ENCODE data around the gene CPEB3. TPM values are rescaled to one million over a fixed set of nuclear protein-coding genes. Genes with fewer than 3 reads are reported as not detected.

Gene CPEB3
- polyA plus RNA-seq, 2 of the 4 experiments (the other 2 are of a cell fraction) = 0.37 to 0.41 TPM

DNA sequence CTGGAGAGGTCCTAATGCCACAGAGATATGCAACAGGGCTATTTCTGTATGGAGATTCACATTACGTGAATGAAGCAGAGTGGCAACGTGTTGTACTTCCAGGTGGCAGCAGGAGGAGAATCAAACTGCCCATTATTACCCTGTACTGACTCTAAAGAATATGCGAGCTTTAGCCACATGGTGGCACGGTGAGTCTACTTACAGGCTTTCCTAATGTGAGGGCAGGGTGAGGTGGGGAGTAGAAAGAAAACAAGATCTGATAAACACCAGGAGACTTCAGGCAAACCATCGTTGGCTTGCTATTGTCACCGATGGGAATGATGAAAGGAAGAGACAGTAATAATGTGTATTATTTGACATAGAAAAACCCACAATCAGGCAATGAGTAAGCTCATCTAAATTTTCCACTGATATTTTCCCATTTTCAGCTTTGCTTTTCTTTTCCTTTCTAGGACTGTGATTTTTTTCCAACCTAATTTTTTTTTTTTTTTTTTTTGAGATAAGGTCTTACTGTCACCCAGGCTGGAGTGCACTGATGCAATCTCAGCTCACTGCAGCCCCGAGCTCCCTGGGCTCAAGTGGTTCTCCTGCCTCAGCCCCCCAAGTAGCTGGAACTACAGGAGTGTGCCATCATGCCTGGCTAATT, 203.0 kb downstream of the CPEB3 start:
- no peak overlapping the region for H3K4me3 ChIP-seq
- 6% methylated on average over 7 of the region's 7 CpGs for WGBS (ENCODE audit: missing lambda C conversion rate)
- DNase-seq (ENCODE audit: low read depth in 1 of 2, low spot score in 1 of 2) (peak; percentile 83 to 86), FAIRE-seq (peak; percentile 99), ATAC-seq (peak; percentile 100)
- peak overlapping the region; percentile 31 for H3K4me2 ChIP-seq
- TF ChIP-seq ESRRA (IDR thresholded peaks at IDR 0.05; ENCODE audit: borderline replicate concordance, low read length) (no peak), POLR2A (IDR thresholded peaks at IDR 0.05; ENCODE audit: low read length) (no peak), BHLHE40 (IDR thresholded peaks at IDR 0.05; ENCODE audit: low read depth, low read length) (no peak), SMC3 (IDR thresholded peaks at IDR 0.05) (peak; percentile 95), RAD21 (conservative IDR thresholded peaks at IDR 0.05 in 1 of 2, IDR thresholded peaks at IDR 0.05 in 1 of 2) (peak; percentile 97), MAZ (IDR thresholded peaks at IDR 0.05; ENCODE audit: borderline replicate concordance, low read depth, low read length) (0 out of 2 replicates have a peak, but pooled peaks have one; percentile 9)
- TF ChIP-seq, protein P1, sequence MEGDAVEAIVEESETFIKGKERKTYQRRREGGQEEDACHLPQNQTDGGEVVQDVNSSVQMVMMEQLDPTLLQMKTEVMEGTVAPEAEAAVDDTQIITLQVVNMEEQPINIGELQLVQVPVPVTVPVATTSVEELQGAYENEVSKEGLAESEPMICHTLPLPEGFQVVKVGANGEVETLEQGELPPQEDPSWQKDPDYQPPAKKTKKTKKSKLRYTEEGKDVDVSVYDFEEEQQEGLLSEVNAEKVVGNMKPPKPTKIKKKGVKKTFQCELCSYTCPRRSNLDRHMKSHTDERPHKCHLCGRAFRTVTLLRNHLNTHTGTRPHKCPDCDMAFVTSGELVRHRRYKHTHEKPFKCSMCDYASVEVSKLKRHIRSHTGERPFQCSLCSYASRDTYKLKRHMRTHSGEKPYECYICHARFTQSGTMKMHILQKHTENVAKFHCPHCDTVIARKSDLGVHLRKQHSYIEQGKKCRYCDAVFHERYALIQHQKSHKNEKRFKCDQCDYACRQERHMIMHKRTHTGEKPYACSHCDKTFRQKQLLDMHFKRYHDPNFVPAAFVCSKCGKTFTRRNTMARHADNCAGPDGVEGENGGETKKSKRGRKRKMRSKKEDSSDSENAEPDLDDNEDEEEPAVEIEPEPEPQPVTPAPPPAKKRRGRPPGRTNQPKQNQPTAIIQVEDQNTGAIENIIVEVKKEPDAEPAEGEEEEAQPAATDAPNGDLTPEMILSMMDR (IDR thresholded peaks at IDR 0.05) = peak; percentile 94
- POLR2A ChIA-PET = interaction anchor here (1.2 kb wide), 1 partner anchor 203 kb away, joined by 8 read pairs; the partner anchor contains the start of genes CPEB3 and MARCHF5
- no peaks in the 10 kb centered on the region for H3K9me3 ChIP-seq
- CTCF ChIA-PET = interaction anchor here (0.6 to 5.9 kb wide), 50 partner anchors 10 to 665 kb away, joined by 3 to 84 read pairs (median 4); partner anchors contain the start of genes CPEB3 and MARCHF5
- peak overlapping the region in 1 of 2 experiments; percentile 30; a peak in 1 of 6 replicates for H3K27ac ChIP-seq
- peaks cover 4% of the 10 kb centered on the region; the same call in 1 of the 3 replicates for H3K4me1 ChIP-seq

DNA sequence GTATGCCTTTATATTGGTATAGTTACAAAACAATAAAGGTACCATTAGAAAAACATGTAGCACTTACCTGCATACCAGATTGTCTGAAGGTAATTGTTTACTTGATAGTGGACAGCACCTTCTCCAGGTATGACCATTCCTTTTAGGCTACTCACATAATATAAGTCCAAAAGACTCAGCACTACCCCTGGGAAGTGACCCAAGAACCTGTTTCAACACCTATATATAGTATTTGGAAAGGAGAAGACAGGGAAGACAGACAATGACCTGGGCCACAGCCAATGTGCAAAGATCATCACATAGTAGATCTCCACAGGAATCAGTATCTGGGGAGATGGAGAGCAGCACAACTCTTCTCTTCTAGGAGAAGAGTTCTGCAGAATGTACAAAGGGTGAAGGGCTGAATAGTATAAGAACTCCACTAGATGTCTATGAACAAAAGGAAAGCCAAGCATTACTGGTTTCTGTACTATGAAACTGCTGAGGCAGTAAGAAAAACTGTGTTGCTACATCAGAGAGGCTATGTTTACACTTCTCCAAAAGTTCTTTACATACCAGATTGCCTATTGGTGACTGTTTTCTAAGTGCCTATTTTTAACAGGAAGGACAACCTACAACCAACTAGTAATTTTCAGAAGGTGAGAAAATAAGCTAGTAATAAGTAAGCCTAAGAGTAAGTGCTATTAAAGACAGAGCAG, 208.1 kb downstream of the CPEB3 start:
- no peak for FAIRE-seq
- H3K4me3 ChIP-seq = no peak overlapping the region
- no peak overlapping the region for H3K27ac ChIP-seq
- H3K4me1 ChIP-seq = no peaks in the 10 kb centered on the region; the same call in 2 of the 3 replicates
- ChIA-PET POLR2A (no interaction called here), CTCF (interaction anchor here (1.5 kb wide), 1 partner anchor 210 kb away, joined by 4 read pairs; no protein-coding TSS in a partner anchor)
- TF ChIP-seq MAFK (IDR thresholded peaks at IDR 0.05; ENCODE audit: partially characterized antibody) (peak; percentile 27), CBX2 (IDR thresholded peaks at IDR 0.05; ENCODE audit: borderline replicate concordance, low read depth) (no peak)
- no peak for DNase-seq (ENCODE audit: low read depth in 1 of 2, low spot score in 1 of 2)
- no peak overlapping the region for H3K4me2 ChIP-seq
- no peak for ATAC-seq
- H3K9me3 ChIP-seq = no peaks in the 10 kb centered on the region

DNA sequence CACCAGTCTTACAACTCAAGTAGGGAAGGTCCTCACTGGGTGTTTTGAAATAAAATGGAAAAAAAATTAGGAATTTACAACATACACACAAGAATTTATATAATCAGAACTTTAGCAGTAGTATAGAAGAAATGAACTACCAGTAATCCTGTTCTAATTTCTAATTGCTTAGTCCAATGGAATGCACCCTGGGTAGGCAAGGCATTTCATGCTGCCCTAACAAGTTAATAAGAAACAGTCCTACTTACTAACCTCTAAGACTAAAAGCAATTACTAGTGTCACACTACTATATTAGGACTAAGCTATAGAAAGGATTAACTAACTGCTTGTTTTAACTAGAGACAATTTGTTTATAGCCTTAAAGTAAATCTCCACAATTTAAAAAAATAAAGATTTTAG, 209.2 kb downstream of the CPEB3 start:
- POLR2A ChIA-PET = no interaction called here
- FAIRE-seq (no peak), DNase-seq (ENCODE audit: low read depth in 1 of 2, low spot score in 1 of 2) (no peak), ATAC-seq (no peak)
- no peak overlapping the region for H3K27ac ChIP-seq
- H3K9me3 ChIP-seq = no peaks in the 10 kb centered on the region
- no peak overlapping the region for H3K4me2 ChIP-seq
- CTCF ChIA-PET = interaction anchor here (1.7 kb wide), 1 partner anchor 355 kb away, joined by 6 read pairs; no protein-coding TSS in a partner anchor
- H3K4me3 ChIP-seq = no peak overlapping the region
- no peak for TF ChIP-seq MYC (IDR thresholded peaks at IDR 0.05; ENCODE audit: borderline replicate concordance, low read length)
- no peak for TF ChIP-seq FOSL2 (IDR thresholded peaks at IDR 0.05)
- no peak for TF ChIP-seq FOSL2 (CRISPR knock-in tag; IDR thresholded peaks at IDR 0.05)
- TF ChIP-seq CBX2 (IDR thresholded peaks at IDR 0.05; ENCODE audit: borderline replicate concordance, low read depth) = no peak
- TF ChIP-seq MAZ (IDR thresholded peaks at IDR 0.05; ENCODE audit: borderline replicate concordance, low read depth, low read length) = no peak
- no peak for TF ChIP-seq CHD4 (IDR thresholded peaks at IDR 0.05; ENCODE audit: borderline replicate concordance)
- no peaks in the 10 kb centered on the region for H3K4me1 ChIP-seq

DNA sequence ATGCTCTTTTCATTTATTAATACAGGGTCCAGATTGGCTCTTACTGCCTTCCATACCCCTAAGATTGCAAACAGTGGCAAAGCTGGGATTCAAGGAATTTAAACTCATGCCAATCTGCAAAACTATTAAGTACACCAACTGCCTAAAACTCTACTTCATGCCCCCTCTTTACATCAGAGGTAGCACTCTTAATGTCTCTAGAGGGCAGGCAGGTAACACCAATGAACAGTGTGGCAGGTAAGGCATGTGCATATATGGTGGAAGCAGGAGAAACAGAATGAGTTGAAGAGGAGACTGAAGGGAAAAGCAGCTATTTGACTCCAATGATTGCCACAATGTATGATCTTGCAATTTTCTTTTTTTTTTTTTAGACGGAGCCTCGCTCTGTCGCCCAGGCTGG, 210.6 kb downstream of the CPEB3 start:
- WGBS (ENCODE audit: missing lambda C conversion rate) = 97% methylated on average over 3 of the region's 3 CpGs
- ATAC-seq = no peak
- H3K4me2 ChIP-seq = no peak overlapping the region
- no peaks in the 10 kb centered on the region for H3K9me3 ChIP-seq
- FAIRE-seq = no peak
- ChIA-PET POLR2A (no interaction called here), CTCF (interaction anchor here (0.8 to 1.7 kb wide), 2 partner anchors 16 to 356 kb away, joined by 5 to 6 read pairs; no protein-coding TSS in a partner anchor)
- no peak overlapping the region for H3K4me3 ChIP-seq
- H3K27ac ChIP-seq = no peak overlapping the region
- no peak for DNase-seq (ENCODE audit: low read depth in 1 of 2, low spot score in 1 of 2)
- TF ChIP-seq RAD21 (conservative IDR thresholded peaks at IDR 0.05 in 1 of 2, IDR thresholded peaks at IDR 0.05 in 1 of 2) = peak in 1 of 2 experiments; percentile 34; a peak in 2 of 5 replicates
- no peak for TF ChIP-seq MAFK (IDR thresholded peaks at IDR 0.05; ENCODE audit: partially characterized antibody)
- no peaks in the 10 kb centered on the region for H3K4me1 ChIP-seq
